Ishikawa (cell line): ENCODE measurements around the gene CRYGN.

Experiments
- CEBPB ChIP-seq: IDR thresholded peaks from 2 replicates; pipeline ENCODE4 v1.6.1; 2012
- CREB1 ChIP-seq: IDR thresholded peaks from 2 replicates; pipeline ENCODE4 v1.6.1; 2012; ENCODE audit warnings: low read depth
- EGR1 ChIP-seq: IDR thresholded peaks from 2 replicates; pipeline ENCODE4 v1.6.1; 2012
- EP300 ChIP-seq: IDR thresholded peaks from 2 replicates; pipeline ENCODE4 v1.6.1; 2012; ENCODE audit warnings: borderline replicate concordance
- FOXM1 ChIP-seq: IDR thresholded peaks from 2 replicates; pipeline ENCODE4 v1.6.1; 2012; ENCODE audit warnings: low read depth, borderline replicate concordance
- MAX ChIP-seq: IDR thresholded peaks from 2 replicates; pipeline ENCODE4 v1.6.1; 2012
- NFIC ChIP-seq: IDR thresholded peaks from 2 replicates; pipeline ENCODE4 v1.6.1; 2012
- RAD21 ChIP-seq: IDR thresholded peaks from 2 replicates; pipeline ENCODE4 v1.6.1; 2012; ENCODE audit warnings: low read depth
- REST ChIP-seq: IDR thresholded peaks from 2 replicates; pipeline ENCODE4 v1.6.1; 2012; ENCODE audit warnings: low read depth, mild to moderate bottlenecking
- TAF1 ChIP-seq: IDR thresholded peaks from 2 replicates; pipeline ENCODE4 v1.6.1; 2012; ENCODE audit warnings: low read depth, mild to moderate bottlenecking
- TEAD4 ChIP-seq: IDR thresholded peaks from 2 replicates; pipeline ENCODE4 v1.6.1; 2012
- YY1 ChIP-seq: IDR thresholded peaks from 2 replicates; pipeline ENCODE4 v1.6.1; 2012; ENCODE audit warnings: low read depth
- ZBTB7A ChIP-seq: IDR thresholded peaks from 2 replicates; pipeline ENCODE4 v1.6.1; 2012; ENCODE audit warnings: low read depth
- TF ChIP-seq, protein P1 (sequence below): IDR thresholded peaks from 2 replicates; pipeline ENCODE4 v1.6.1; 2012

- TF ChIP-seq RAD21 (no peak), FOXM1 (no peak), EGR1 (no peak), CEBPB (no peak), TAF1 (no peak), MAX (no peak), YY1 (no peak), REST (no peak), EP300 (no peak), NFIC (no peak), CREB1 (no peak), ZBTB7A (no peak), TEAD4 (no peak)
- TF ChIP-seq, protein P1, sequence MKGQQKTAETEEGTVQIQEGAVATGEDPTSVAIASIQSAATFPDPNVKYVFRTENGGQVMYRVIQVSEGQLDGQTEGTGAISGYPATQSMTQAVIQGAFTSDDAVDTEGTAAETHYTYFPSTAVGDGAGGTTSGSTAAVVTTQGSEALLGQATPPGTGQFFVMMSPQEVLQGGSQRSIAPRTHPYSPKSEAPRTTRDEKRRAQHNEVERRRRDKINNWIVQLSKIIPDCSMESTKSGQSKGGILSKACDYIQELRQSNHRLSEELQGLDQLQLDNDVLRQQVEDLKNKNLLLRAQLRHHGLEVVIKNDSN, result no peak
These were observed 50.7 kb downstream of the CRYGN start for GRCh38 chr7:151389096-151389767.
